HUDEP-2 (cell line): ENCODE results near the gene IGSF21.

ENCODE experiments used
- DNase-seq, 76 experiments: peaks; one replicate each; lab custom pipeline; 2025; ENCODE audit not compliant: unreplicated experiment in 76 of 76; lab: John Stamatoyannopoulos, UW

Gene IGSF21

GRCh38 chr1:18174037-18174436, 66.4 kb downstream of the IGSF21 start:
- no peak for DNase-seq

GRCh38 chr1:18175051-18175450, 67.5 kb downstream of the IGSF21 start:
- DNase-seq: no peak

- no peak for DNase-seq
Measured at GRCh38 chr1:18175530-18176377, 68.2 kb downstream of the IGSF21 start.

GRCh38 chr1:18176619-18177018, 69.0 kb downstream of the IGSF21 start:
- DNase-seq: no peak

DNA sequence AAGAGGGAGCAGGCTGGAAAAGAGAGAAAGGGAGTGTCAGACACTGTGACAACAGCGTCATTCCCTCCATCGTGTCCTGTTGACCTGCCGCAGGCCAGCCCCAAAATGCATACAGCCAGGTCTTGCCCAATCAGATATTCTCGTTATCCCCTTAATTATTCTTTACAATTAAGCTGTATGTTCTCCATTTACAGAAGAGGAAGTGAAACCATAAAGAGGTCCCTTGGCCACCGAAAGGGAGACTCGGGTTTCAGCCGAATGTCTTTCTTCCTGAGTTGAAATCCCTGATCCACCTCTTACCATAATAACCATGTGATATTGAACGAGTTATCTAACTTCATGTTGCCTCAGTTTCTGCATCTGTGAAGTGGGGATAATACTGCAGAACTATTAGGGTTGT, 70.5 kb downstream of the IGSF21 start:
- DNase-seq: no peak

DNA sequence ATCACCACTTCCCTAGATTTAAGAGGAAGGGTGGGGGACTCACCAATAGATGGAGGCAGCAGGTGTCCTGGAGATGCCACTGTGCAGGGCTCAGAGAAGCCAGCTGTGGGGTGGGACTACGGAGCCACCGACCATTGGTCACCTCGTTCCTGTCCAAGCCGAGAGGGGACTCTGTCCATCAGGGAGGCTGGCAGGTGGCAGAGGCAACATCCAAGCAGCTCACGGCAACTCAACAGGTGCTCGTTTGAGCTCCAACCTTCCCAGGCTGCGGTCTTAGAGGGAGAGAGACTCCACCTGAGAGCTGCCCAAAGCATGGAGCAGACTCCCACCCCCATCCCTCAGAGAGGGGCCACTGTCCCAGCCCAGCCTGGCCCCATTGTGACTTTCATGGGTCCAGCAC, 71.4 kb downstream of the IGSF21 start:
- DNase-seq: no peak

DNA sequence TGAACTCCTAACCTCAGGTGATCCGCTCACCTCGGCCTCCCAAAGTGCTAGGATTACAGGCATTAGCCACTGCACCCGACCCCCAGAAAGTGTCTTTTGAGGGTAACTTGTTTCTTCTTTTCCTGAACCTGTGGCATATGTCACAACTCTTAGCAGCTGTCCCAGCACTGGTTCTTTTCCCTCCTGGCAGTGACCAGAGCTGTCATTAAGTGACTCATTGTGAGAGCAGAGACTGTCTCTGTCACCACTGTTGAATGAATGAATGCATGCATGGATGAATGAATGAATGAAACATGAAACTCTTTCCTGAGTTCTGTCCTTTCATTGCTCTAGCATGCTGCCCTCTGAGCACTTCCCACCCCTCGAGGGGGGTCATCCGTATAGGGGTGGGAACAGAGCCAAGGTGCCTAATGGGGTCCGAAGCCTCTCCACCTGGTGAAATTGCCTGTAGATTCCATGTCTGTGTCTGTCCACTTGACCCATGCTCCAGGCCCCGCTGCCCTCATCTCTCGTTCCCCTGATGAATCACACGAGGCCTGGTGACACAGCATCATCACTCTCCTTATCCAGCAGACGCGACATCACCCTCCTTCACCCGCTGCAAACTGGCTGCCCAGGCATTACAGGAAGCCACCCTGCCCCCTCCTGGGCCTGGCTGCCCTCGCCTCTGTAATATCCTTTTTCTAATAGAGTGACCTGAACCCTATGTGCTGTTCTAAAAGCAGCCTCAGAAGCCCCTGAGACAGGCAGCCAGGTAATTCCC, 75.0 kb downstream of the IGSF21 start:
- DNase-seq: peak in 1 of 76 experiments; percentile 1

DNA sequence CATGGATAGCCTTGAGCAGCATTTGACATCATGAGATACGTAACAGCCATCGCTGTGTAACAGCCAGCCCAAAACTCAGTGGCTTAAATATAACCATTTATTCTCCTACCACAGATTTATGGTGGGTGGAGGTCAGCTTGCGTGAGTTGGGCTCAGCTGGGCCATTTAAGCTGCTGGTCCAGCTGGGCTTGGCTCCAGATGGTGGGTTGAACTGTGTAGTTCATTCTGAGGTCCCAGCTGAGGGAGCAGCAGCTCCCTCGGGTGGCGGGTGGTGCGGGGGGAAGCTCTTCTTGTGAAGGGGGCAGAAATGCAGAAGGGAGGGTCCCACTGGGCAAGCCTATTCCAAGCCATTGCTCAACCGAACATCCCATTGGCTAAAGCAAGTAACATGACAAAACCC, 75.9 kb downstream of the IGSF21 start:
- no peak for DNase-seq

DNA sequence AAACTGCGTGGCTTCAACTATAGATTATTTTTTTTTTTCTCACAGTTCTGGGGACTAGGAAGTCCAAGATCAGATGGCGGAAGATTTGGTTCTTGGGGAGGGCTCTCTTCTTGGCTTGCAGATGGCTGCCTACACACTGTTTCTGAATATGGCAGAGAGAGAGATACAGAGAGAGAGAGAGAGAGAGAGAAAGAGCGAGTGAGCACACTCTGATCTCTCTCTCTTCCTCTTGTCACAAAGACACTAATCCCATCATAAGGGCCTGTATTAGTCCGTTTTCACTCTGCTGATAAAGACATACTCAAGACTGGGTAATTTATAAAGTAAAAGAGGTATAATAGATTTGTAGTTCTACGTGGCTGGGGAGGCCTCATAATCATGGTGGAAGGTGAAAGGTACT, 79.5 kb downstream of the IGSF21 start:
- DNase-seq: no peak

DNA sequence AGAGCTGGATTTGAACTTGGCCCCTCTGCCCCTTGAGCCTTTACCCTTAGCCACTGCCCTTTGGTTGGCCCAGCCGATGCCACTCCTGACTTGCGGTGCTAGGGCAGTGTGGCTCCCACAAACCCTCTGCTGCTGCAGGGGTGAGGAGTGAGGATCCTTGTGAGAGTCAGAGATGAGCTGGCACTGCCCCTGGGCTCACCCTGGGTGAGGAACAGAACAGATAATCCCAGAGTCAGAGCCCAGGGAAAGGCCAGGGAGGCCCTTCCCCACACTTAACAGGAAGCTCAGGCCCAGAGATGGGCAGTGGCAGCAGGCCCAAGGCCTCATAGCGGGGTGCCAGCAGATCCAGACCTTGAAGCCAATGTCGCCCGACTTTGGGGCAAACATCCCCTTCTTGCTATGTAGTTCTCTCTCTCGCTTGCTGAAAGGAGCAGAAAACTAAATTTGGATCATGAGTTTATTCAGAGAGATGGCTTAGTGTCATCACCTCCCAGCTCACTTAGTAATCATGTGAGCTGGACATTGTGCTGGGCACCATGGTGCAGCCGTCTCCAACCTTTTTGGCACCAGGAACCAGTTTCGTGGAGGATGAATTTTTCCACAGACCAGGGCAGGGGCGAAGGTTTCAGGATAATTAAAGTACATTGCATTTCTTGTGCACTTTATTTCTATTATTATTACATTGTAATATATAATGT, 81.4 kb downstream of the IGSF21 start:
- no peak for DNase-seq

- DNase-seq: no peak
Measured at GRCh38 chr1:18190598-18190997, 83.0 kb downstream of the IGSF21 start.

- no peak for DNase-seq
Measured at GRCh38 chr1:18191037-18191436, 83.4 kb downstream of the IGSF21 start.

DNA sequence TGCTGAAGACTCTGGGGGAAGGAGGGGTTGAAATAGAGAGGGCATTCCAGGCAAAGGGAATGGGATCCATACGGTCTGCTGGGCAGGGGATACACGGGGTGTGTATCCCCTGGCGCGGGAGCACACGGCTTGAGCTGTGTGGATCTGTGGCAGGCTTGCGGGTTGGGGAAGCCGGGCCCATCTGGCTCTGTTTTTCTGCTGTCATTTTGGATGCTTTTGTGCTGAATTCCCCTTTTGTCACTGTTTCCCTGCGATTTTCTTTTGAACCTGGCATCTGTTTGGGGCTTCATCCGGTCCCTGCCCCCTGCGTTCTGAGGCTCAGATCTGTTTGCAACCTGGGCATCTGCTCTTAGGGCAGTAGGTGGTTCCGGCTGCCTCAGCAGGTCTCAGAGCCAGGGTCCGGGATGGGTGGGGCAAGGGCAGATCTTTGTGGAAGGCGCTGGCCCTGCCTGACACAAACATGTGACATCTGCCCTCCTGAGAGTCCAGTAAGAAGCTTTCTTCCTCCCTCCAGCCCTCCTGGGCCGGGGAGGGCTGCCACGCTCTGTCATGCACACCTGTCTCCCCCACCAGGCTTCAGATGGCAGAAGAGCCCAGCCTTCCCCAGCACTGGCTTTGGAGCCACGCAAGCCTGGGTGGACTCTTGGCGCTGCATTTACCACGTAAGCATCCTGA, 84.0 kb downstream of the IGSF21 start:
- DNase-seq: no peak

DNA sequence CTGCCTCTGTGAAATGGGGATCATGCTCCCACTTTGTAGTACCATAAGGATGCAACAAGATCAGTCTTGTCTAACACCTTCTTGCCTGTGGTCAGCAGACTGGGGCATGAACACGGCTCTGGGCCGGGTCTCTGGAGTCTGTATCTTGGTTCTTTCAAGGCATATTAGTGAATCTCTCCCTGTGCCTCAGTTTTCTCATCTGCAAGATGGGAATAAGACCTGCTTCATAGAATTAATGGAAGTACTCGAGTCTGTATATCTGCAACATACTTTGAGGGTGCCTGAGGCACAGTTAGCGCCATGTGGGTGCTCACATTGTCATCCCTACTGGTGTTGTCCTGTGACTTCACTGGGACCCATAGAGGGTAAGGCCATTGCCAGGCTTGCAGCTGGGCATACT, 84.6 kb downstream of the IGSF21 start:
- no peak for DNase-seq

GRCh38 chr1:18192974-18193373, 85.4 kb downstream of the IGSF21 start:
- no peak for DNase-seq

DNA sequence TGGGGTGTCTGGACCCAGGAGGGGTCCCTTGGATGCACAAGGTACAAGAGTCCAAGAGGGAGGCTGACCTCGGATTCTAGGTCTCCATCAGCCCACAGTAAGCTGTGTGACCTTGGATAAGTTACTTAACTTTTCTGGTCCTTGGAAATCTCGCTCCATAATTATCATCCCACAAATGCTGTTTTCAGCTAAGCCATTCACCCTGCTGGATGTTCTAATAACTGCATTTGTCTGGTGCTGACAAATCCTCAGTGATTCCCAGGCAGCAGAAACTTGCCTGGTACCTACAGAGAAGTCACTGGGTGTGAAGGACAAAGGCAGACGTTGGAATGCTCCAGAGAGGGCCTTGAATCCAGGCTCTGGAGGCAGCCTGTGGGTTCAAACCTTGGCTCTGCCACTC, 89.7 kb downstream of the IGSF21 start:
- DNase-seq: no peak

DNA sequence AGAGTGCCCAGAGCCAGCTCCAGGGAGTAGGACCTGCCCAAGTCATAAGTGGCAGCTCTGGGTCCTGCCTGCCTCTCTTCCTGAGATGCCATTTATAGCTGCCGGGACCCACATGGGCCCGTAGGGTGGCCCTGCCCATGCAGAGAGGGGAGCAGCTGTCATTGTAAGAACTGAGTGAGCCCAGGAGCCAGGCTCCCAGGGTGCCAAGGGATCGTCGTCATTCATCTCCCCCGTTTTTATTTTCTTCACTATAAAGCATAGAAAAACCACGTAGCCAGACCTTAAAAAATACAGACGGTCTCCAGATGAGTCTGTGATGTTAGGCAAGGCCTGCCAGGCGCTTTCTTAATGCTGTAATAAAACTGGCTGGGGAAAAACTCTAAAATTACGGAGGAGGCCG, 90.7 kb downstream of the IGSF21 start:
- DNase-seq: no peak

DNA sequence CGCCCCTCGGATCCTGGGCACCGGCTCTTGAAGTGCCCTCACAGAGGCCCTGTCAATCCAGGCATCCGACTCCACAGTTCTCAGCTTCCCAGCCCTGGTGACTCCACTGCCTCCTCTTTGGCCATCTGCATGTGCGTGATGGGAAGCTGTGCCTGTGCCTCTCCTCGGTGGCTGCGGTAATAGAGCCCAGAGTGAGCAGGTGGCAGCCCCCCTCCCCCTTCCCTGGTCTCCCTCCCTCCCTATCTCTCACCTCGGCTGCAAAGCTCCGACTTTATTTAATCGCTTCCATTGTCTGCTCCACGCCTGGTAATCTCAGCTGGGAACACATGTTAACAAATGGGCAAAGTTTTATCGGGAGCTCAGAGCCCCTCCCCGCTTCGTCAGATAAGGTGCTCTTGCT, 91.9 kb downstream of the IGSF21 start:
- DNase-seq: no peak

DNA sequence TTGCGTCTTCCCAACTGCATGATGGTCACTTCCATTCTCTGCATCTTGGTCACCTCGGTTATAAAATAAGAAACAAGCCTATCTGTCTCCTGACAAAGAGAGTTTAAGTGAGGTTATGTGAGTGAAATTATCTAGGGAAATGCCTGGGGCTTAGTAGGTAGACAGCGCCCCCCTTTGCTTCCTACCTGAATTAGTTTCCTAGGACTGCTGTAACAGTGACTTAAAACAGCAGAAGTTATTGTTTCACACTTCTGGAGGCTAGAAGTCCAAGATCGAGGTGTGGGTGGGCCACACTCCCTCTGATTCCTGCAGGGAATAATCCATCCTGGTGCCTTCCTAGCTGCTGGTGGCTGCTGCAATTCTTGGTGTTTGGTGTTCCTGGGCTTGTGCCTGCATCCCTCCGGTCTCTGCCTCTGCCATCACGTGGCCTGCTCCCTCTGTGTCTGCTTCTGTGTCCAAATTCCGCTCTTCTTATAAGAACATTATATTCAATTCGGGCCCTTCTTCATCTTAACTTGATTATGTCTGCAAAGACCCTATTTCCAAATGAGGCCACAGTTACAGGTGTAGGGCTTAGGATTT, 92.6 kb downstream of the IGSF21 start:
- no peak for DNase-seq

DNA sequence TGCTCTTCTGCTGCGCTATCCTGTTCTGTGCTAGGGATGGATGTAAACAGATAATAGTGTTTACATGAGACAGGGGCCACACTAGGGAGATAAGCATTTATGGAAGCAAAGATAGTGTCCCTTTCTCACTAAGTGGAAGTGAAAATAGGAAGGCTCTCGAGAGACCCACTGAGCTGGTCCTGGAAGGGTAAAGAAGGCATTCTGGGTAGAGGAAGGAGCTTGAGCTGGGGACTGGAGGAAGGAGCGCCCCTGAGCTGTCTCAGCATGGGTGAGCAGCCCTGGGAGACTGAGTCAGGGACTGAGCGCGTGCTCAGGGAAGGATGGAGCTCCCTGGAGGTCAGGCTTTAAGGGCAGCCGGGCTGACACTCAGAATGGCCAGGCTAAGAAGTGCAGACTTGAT, 93.3 kb downstream of the IGSF21 start:
- no peak for DNase-seq
